Stimulated activated CD8-positive, alpha-beta memory T cell treated with anti-CD3 and anti-CD28 coated beads, Interleukin-15, amount 100 ng/mL, for 4 hours (primary cell): Measurements from ENCODE around the gene PYHIN1.

Source experiments
- DNase-seq, 2 donors: peaks; one replicate each; pipeline ENCODE4 v3.0.0-alpha.2; 2020; ENCODE audit warnings: low read depth in 2 of 2

The PYHIN1 gene

DNA sequence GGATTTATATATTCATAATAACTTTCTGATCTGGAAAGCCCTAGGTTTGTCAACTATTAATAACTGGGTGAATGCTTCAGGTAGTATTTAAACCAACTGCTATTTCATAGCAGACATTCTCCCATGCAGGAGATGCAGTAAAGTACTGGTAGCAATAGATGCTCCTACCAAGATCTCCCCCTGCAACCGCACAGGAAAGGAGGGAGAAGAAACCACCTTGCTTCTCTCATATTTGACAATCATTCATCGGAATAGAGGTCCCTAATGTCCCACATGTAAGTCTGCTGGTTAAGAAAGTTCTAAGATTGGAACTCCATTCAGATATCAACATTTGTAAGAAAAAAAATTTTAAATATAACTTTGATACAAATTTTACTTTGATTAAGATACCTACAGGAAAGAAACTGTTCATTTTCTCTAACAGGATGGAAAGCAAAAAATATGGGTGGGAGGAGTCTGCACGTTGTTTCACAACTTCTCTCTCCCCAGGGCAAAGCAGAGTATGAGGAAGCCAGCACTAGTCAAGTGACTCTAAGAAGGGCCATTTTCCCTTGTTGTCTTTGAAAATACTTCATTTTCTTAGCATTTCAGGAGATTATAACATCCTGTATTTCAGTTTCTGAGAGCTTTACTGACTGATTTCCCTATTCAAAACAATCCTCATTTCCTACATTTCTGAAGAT, at the start of gene PYHIN1:
Gene PYHIN1 (plus strand): TSS at position 498 of the 683 bp plus-strand sequence. CDS start 5,359 bp downstream, outside the sequence.
- DNase-seq, result peak in 1 of 2 donors; percentile 8

DNA sequence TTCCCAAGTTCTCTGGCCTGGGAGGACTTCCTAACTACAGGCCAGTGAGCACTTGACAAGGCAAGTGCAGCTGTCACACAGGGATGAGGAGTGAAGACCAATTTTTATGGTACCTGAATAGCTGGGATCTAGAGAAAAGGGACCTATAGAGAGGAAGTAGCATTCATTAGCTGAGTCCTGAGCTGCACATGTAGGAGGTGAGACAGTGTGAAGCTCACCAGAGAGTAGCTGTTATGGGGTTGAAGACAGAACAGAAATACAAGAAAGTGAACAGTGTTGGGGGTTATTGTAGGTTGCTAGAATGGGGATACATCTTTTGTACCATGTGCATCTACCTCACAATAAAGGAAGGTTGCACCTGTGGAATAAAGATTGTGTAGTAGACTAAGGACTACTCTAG, 37.7 kb upstream of the PYHIN1 start:
- no peak for DNase-seq

DNA sequence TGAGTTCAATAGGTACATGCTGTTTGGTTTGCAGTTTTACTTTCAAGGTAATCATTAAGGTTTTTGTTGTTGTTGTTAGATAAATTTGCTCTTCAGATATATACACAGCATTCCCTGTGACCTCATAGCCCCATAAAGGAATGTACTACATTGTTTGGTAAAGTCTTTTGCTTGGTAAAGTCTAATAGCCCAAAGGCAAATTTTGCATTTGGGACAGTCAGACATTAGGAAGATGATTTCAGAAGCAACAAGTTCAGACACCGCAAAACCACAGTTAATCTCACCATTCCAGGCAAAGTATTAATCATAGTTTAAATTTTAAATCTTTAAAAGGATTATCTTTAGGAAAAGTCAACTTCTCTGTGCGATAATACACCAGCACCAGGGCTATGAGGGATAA, 32.6 kb upstream of the PYHIN1 start:
- no peak for DNase-seq

DNA sequence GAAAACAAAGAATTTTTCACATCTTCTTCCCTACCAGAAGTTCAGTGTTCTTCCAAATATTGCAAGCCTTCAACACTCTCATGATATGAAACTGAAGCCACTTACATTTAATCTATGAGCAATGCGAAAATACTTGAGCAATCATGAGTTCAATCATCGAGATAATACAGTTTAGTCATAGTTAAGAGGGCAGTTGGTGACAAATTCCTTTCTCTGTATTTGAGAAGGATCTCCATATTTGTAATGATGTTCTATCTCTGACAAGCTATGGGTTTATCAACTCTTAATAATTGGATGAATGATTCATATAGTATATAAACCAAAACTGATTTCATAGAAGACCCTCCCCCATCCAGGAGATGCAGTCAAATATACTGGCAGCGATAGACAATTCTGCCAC, 29.7 kb upstream of the PYHIN1 start:
- DNase-seq, result no peak

DNA sequence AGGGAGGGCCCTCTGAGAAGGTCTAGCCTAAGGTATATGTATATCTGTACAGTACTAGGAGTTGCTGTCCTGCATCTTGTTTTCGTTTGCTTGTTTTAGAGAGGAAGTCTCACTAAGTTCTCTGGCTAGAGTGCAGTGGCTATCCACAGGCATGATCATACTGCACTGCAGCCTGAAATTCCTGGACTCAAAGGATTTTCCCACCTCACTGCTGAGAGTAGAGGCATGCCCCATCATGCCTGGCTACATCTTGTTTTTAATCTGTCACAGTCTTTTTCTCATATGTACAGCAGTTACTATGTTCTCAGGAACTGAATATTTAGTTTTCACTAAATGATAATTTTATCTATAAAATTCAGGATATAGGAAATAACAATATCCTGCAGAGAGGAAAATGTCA, 15.3 kb upstream of the PYHIN1 start:
- no peak for DNase-seq

DNA sequence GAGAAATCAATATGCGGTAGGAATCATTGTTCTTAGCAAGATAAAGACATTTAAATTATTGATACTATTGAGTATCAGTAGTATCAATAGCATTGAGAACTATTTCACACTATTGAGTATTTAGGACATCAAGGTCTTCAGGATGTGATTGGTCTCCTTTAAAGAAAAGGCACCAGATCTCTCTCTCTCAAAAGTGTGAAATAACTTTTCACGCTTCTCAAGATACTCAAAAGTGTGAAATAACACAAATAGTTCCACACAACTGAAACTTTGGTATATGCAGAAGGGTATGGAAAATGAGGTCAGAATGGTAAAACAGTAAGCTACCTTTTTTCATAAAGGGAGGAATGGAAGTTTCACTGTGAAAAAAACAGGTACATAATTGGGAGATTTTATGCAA, 6.7 kb upstream of the PYHIN1 start:
- DNase-seq, result no peak

DNA sequence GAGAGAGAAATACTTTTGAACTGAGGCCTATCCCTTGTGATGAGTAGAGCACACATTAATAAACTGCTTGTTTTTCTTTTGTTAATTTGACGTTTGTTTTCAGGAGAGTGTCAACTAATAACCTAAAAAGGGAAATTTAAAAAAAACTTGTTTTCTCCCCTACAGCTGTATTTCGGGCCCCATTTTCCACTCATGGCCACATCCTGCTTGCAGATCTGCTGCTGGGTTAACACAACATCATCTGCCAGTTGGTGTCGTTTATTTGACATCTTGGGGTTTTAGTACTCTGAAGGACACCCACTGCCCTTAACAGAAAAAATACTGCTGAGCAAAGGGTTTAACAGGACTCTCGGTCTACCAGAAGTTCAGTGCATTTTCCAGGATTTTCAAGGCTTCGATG, 848 bp upstream of the PYHIN1 start:
- peak; percentile 18 to 36 for DNase-seq

DNA sequence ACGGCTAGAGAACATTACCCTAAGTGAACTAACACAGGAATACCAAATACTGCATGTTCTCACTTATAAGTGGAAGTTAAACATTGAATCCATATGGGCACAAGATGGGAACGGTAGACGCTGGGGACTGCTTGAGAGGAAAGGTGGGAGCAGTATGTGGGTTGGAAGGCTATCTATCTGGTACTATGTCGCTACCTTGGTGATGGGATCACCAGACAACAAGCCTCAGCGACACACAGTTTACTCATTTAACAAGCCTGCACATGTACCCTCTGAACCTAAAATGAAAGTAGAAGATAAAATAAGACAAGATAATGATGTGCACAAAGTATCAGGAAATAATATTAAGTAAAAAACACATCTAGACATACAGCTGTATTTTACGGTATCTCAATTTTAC, 819 bp downstream of the PYHIN1 start:
- DNase-seq, result no peak

DNA sequence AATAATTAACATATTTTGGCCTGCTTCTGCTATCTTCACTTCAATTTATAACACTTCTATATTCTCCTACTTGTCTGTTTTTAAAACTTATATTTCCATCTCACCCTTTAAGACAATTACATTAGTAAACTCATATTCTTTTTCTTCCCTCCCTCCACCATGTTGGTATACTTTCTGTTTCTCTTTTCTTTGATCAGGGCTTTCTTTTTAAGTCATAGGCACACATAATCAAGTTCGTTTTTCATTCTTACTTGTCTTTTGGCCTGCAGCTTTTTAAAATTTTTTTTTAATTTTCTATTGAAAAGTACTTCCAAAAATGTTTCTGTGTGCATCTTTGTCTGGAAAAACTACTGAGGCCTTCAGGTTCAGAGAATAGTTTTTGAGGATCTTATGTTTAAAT, 2.3 kb downstream of the PYHIN1 start:
- no peak for DNase-seq

DNA sequence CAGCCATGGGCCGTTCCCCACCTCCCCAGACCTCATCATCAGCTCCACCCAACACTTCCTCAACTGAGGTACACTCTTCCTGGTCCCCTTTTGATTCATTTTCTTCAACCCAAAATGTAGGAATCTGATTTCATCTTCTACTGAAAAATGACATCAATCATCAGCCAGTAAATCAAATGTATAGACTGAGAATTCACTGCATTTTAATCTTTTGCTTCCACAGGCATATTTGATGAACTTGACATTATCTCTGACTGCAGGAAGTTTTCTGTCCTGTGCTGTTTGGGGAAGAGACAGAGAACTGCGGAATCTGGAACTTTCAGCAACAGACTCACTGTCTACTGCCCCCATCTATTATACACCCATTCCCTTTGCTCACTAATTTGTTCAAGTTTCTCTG, 7.8 kb downstream of the PYHIN1 start:
- no peak for DNase-seq

DNA sequence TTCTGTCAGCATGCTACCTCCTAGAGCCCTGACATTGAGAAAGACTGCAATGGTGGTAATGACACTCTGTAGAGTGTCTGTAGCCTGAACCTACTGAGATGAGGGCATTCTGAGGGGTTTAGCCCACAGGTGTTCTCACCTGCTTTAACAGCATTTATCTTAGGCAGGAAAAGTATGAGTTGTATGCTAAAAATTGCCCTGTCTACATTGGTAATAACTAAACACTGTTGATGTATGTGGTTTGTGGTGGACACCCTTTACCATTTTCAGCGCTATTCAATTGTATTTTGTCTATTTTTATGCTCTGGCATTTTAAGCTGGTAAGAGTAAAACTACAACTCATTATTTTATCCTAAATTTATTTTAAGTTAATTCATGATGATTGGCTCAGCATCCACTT, 10.0 kb downstream of the PYHIN1 start:
- no peak for DNase-seq

DNA sequence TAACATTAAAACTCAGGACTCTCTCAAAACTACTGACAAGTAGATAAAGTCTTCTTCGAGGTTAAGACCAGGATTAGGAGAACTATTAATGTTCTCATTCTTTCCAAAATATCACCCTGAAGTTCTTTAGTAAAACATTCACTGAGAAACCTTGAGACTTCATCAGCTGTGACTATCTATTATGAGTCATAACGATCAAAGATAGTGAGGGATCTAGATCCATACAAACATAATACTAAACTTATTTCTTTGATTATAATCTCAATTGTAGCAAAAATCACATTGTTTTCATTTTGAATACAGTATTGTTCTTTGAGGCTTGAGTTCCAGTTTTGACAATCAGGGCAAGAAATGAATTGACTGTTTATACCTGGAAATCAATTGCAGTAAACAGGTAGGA, 11.1 kb downstream of the PYHIN1 start:
- DNase-seq, result no peak

DNA sequence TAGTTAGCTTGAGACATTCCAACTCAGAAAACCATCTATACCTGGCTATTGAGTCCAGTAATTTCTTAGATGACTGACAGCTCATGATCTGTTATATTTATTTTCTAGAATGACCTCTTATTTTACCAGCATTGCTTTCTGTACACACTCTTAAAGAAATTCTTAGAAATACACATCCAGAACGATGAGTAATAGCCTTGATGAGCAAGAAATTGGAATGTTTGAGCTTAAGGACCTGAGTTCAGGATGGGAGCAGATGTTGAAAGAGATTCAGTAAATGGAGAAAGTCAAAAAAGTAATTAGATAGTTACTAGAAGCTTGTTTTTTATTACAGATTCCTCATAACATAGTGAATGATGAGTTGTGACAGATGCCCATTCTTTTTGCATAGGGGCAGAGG, 11.7 kb downstream of the PYHIN1 start:
- no peak for DNase-seq

DNA sequence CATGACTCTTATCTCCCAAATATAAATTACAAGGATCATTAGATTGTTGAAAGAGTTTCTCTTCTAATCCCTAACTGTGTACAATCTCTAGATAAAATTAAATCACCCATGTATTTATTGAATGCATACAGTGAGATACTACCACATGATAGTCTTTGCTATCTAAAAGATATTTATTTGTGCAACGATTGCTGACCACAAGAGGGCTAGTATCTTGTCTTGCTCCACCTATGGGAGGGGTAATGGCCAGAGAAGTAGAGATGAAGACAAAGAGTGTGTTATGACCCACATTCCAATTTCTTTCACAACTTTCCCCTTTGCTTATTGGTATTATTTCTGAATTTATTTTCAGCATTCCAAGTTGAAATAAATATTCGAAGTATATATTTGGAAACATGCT, 13.7 kb downstream of the PYHIN1 start:
- no peak for DNase-seq

DNA sequence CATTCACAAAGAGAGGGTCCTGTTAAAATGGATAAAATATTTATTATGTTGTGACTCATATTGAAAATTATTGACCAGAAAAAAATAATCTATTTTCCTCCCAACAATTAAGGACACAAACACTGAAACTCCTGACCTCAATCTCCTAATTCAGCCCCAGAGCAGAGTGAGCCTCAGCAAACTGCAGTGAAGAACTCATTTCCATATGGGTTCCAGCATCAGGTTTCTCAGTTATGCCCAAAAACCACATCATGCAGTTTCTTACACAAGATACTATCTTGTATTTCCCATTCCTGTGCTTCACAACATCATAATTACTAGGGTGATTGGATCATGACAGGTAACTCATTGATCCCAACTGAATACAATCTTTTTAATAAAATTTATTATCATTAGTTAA, 15.4 kb downstream of the PYHIN1 start:
- DNase-seq, result no peak

DNA sequence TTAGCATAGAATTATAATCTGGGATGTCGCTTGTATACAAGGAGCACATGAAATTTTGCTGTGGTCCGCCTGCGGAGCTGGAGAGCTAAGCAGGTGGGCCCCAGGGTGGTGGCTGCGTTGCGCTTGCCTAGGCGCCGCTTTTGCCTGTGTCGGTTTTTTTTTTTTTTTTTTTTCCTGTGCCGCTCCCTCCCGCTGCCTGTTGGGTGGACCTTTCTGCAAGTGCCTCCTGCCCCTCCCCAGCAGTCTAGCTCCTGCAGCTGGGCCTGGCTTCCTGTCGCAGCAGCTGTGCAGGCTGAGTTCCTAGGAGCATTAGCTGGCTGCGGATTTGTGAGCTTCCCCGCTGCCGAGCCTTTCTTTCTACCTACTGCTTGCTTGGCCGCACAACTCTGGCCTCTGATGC, 20.6 kb downstream of the PYHIN1 start:
- no peak for DNase-seq

DNA sequence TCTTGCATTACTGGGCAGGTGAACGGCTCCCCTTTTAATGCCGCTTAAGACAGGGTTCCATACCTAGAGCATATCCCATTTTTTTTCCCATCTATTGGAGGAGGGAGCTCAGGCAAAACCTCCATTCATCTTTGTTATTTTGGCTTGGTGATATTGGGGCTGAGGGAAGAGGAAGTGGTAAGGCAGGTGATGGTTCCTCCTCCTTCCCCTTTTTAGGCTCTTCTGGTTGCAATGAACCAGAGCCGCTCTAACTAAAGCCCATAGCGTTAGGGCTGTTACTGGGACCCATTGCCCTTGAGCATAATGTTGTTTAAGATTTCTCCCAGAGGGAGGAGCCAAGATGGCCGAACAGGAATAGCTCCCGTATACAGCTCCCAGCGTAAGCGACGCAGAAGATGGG, 21.1 kb downstream of the PYHIN1 start:
- DNase-seq, result no peak

DNA sequence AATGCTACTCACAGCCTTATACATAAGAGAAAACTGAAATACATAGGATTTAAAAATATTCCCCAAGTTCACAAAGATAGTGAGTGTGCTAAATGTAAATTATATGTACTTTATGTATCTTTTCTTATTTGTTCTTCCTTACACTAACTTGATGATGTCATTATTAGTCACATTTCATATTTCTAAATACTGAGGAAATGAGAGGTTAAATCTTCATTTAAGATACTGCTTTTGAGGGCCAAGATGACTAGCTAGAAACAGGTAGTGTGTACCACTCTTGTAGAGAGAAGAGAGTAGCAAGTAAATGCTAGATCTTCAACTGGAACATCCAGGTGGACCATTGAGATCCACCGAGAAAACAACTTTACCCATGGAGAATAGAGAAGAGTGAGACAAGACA, 29.8 kb downstream of the PYHIN1 start:
- DNase-seq, result no peak

DNA sequence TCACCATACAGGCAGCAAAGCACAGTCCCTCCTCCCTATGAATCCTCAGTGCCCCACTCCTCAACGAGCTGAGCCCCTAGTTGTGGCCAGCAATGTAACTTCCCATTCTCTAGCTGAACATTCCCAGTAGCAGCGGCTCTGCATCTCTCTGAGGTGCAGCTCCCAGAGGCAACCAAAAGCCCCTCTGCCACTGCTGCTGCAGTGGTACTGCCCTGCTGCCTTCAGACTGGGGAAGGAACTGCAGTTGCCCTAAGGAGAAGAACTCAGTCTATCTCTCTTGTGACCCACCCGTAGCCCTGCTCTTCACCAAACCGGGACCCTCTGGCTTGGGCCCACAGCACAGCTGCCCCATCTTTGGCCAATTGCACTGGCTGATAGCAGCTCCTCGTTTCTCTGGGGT, 31.6 kb downstream of the PYHIN1 start:
- no peak for DNase-seq

DNA sequence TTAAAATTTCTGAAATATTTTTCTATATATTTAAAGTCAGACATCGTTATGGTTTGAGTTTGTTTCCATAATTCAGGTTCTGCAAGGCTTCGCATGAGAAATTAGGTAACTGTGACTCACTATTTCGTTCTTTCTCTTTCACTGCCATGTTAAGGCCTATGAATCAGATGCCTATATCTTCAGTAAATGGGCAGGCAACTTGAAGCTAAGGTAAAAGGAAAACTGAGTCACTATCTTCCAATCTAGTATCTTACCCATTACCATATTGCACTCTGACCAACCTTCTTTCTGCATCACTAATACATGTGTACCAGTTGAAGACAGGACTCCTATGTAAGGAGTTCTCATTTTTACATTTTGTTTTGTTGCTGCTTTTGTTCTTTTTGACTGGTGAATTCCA, 37.8 kb downstream of the PYHIN1 start:
- DNase-seq, result no peak

DNA sequence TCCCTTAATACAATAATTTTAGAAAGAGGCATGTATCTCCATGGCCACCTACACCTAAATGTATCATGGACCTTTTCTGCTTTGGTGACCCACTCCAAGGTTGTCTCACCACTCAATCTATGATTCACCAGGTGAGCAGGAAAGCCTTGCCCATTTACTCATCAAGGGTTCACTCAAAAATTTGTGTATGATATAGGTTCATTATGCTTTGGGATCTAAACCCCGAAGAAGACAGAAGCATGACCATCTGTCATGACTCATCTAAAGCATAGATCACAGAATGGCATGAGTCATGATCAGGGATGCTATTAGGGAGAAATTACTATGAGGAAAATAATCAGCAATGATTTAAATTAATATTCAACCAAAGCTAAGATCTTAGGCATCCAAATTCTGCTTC, 38.5 kb downstream of the PYHIN1 start:
- no peak for DNase-seq

DNA sequence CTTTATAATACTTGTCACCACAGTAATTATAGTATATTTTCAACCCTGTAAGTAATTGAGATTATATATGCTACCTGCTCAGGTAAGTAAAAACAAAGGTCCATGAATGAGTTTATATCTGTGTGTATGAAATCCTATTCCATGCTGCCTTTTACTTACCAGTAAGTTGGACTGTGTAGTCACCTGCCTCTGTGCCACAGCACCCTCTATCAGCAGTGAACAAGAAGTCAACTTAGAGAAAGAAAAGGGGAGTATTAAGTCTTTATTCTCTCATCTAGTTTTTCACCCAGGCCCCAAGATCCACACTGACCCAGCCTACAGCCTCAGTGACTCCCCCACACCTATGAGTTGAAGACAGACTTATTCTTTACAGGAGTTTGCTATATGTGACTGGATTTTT, 41.5 kb downstream of the PYHIN1 start:
- DNase-seq, result no peak

DNA sequence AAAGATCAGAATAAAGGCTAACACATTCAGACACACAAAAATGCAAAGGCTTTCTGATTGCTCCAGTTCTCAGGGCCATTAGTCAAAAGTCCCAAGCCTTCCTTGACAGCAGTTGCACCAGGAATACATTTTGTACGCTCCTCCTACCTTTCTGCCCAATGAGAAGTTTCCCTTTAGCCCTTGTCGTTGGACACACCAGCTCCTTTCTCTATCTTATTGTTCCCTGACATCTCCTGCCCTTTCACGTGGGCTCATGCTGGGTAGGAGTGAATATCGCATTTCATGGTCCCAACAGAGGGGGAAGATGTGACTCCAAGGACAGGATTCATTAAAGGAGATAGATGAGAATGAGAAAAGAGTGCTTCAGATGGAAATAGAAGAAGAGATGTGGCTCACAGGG, 44.9 kb downstream of the PYHIN1 start:
- no peak for DNase-seq

DNA sequence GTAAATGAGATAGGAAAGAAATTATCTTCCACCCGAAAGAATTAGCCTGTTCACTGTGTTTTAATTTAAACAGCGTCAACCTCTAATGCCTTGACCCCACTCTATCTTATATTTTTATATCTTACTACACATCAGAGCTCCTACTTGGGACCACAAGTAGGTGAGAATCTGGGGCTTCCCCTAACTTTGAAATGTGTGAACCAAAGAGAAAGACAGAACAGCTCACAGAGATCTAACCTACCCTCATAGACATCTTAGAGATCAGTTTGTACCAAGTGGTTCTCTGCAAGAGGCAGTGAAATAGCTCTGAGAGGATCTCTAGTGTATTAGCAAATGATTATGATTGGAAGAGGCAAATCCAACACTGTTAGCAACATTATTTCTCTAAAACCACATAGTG, 47.4 kb downstream of the PYHIN1 start:
- DNase-seq, result no peak
